GM19043 (cell line): Measurements from ENCODE around the gene THSD7A.
"Not testable (repeated sequence)": the region's sequence is repeated elsewhere in the genome, so short reads cannot be mapped to it uniquely, and the experiment has no call there.

ENCODE experiments used
- ATAC-seq: cut with Tn5 transposase; IDR thresholded peaks from one replicate; pipeline ENCODE4 v1.9.1; 2021; ENCODE audit warnings: low read depth; ENCODE audit not compliant: unreplicated experiment

Gene THSD7A

DNA sequence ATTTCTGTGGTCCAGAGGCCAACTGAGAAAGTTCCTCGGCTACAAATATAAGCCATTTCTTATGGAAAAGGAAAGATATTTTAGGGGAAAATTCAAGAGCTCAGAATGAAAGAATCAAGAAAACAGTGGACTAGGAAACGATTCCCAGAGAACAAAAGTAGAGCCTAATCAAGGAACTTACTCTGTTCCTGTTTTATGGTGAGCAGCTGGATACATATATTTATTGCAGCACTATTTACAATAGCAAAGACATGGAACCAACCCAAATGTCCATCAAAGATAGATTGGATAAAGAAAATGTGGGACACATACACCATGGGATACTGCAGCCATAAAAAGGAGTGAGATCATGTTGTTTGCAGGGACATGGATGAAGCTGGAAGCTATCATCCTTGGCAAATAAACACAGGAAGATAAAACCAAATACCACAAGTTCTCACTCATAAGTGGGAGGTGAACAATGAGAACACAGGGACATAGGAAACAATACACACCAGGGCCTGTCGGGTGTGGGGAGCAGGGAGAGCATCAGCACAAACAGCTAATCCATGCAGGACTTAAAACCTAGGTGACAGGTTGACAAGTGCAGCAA is 298.7 kb downstream of the THSD7A start:
- ATAC-seq: no peak

DNA sequence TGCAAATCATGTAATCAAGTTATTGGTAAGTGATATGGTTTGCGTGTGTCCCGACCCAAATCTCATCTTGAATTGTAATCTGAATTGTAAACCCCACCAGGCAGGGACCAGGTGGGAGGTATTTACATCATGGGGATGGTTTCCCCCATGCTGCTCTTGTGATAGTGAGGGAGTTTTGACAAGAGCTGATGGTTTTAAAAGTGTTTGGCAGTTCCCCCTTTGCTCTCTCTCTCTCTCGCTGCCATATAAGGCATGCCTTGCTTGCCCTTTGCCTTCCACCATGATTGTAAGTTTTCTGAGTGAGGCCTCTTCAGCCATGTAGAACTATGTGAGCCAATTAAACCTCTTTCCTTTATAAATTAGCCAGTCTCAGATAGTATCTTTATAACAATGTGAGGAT is 302.6 kb downstream of the THSD7A start:
- no peak for ATAC-seq

DNA sequence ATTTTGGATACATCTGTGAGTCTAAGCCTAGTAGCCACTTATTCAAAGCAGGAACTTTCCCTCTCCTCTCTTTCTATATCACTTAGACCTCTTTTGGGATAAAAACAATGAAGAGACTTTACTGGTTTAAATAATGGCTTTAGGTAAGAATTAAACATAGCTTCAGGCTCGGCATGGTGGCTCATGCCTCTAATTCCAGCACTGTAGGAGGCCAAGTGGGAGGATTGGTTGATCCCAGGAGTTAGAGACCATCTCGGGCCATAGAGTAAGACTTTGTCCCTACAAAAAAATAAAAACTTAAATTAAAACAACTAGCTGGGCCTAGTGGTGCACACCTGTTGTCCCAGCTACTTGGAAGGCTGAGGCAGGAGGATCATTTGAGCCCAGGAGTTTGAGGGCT is 304.3 kb downstream of the THSD7A start:
- ATAC-seq: no peak

DNA sequence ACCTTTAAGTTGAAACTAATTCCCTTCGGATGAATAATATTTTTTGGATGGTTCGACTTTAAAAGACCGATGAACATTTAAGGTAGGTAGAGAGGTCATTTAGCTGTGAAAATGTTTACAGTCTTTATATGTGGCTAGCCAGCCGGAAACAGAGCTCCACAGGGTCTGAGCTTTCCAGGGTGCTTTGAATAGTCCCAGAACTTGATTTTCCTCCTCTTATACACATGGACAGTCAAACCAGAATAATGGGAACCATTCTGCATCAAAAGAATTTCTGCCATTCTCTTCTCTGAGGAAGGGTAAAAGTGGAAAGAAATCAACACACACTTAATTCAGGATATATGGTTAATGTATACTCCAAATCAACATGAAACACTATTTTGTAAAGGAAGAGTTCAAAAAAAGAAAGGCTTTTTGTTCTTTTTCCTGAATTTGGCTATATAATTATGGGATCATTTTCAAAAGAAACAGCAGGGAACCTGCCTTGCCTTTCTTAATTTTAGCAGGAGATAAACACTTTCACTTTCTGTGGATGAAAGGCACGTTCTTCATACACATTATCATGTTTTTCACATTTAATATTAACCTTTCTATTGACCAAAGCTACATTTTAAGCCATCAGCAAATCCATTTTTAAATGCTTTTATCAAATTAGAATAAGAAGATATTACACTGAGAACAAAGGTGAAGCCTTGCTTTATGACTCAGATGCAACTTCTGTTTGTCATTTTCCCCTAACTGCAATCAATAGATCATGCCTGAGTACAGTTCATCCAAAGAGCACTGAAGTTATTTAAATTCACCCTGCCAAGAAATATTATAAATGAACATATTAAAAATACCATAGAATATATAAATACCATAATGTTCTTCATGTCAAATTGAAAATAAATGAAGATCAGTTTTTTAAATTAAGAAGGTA is 307.3 kb downstream of the THSD7A start:
- ATAC-seq: no peak

DNA sequence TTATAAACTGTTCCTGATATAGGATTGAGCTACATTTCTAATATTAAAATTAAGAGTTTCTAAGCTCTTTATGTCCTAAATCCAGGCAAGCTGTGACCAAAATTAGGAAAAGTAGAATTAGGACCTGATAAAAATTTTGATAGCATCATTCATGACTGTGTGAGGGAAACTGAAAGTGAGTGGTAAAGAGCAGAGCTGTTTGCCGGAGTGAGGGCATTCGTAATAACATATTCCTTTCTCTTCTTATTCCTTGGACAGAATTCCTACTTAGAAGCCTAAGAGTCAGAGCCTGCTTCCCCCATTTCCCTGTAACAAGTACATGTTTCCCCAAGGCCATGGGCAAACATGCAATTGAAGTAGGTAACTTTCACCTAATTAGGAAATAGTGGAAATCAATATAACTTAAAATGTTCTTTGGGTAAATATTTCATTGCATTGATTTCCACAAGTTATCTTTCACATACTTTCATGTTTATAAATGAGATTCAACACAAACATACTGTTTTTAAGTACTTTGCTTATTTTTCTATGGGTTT is 310.0 kb downstream of the THSD7A start:
- ATAC-seq: not testable (repeated sequence)

DNA sequence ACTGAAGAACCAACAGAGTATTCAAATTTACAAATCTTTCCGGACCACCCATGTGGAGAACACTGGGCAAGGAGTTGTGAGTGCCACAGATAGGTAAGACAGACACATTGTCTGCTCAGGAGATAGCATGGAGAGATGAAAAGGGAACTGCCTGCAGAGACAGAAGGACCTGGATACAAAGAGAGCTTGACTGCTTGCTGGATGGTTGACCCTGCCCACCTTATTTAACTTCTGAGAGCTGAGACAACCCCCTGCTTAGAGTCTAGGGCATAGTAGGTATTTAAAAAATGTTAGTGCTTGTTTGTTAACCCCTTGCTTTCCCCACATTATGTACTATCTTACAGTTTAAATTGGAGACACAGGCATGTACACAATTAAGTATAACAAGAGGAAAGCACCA is 314.1 kb downstream of the THSD7A start:
- no peak for ATAC-seq

DNA sequence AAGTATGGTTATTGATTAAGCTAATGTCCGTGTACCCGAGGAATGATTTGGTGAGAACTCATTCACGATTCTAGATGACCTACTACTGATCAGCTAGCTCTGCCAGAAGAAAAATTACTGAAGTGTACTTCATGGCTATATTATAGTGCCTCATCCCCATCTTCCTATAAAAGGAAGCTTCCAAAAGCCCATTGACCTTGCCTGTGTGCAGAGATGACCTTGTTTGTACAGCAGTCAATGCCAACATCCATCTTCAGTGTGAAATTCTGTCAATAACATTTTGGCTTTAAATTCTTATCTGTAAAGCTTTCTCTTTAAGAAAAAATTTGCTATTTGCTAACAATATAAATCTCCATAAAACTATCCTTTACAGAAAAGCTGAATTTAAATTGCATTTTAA is 315.7 kb downstream of the THSD7A start:
- no peak for ATAC-seq

DNA sequence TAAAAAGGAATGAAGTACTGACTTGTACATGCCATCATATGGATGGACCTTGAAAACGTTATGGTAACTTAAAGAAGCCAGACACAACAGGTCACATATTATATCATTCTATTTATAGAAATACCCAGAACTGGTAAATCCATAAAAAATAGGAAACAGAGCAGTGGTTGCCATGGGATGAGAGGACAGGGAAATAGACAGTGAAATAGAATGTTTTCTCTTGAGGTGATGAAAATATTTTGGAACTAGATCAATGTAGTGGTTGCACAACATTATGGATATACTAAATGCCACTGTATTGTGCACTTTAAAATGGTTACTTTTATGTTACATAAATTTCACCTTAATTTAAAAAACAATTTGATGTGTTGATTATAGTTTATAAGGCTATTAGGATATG is 318.5 kb downstream of the THSD7A start:
- ATAC-seq: no peak

DNA sequence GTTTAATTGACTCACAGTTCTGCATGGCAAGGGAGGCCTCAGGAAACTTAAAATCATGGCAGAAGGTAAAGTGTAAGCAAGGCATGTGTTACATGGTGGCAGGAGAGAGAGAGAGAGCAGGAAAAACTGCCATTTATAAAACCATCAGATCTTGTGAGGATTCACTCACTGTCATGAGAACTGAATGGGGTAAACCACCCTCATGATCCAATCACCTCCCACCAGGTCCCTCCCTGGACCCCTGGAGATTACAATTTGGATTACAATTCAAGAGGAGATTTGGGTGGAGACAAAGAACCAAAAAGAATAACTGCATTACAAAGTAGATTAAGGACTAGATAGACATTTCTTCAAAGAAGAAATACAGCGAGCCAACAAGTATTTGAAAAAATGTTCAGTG is 324.1 kb downstream of the THSD7A start:
- ATAC-seq: no peak

DNA sequence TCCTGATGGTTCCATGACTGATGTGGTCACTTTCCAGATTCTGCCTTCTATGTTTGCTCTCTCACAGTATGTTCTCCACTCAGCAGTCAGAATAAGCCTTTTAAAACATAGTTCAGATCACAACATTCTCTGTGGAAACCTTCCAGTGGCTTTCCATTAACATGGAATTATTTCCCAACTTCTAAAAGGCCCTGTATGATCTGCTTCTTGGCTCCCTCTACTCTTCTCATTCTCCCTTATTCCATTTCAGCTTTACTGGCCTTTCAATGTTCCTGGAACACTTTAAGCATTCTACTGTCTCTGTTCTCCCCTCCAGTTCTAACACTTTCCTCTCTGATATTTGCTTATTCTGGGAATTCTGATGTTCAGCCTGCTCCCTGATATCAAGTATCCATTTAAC is 325.6 kb downstream of the THSD7A start:
- no peak for ATAC-seq

DNA sequence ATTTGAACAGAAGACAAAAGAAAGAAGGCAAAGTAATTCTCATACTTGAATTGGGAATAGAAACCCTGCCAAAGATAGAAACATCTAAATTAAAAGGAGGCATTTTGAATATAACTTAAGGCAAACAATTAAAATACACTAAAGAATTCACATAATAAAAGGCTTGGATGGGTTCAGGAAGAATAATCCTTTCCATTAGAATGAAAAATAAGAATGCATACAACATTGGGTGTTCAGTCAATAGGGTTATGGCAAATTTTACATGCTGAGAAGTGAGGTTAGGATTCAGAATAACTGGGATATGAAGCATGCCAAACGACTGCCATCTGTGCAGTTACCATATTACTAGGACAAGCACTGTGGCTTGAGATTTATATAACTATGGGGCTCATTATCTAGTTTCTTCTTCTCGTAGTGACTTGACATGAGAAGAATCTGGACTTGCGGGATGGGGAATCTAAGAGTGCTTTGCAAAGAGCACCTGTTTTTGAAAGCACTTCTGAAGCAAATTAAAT is 326.5 kb downstream of the THSD7A start:
- ATAC-seq: no peak

DNA sequence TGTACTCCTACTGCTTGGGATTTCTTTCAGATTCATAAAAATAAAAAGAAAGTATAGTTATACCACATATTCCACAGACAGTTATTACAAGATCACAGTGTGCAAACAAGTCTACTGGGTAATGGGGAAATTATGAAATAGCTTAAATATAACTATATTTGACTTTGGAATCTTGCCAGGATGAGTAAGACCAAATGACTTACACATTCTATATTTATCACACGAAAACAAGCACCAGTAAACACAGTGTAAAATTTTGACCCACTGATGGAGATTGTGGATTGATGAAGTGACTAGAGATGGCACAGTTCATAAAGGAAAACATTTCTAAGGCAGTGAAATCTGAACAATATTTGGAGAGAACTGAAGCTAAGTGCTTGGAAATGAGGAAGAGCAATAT is 339.7 kb downstream of the THSD7A start:
- no peak for ATAC-seq

DNA sequence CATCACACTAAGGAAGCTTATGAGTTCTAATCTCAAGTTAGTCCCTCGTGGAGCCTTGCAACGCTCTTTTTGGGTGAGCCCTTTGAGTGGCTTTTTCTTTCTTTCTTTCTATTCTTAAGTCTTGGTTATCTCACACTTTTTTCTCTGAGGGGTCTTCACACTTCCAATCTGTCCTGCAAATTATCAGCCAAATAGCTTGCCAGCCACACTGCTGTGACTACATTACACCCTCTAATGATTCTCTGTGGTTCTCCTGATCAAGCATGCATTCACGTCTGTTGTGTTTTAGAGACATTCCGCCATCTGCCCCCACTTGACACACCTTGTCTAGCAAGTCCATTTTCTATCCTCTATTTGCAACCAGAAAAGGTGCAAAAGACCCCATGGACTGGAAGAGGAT is 340.2 kb downstream of the THSD7A start:
- no peak for ATAC-seq

DNA sequence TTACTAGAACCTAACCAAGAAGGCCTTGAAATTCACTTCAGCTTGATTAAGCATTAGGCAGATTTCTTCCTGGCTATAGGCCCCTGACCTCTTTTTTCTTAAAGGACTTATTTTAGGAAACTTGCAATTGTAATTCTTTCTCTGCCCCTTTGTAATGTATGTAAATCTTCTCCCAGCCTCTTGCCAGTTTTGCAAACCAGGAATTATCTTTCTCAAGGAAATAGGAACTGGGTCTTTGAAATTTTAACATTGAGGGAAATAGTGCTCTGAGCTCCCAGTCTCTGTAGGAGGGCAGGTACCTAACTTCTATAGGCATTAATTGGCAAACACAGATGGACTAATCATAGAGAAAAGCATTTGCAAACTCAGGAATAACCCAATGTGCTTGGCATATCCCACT is 342.7 kb downstream of the THSD7A start:
- no peak for ATAC-seq

DNA sequence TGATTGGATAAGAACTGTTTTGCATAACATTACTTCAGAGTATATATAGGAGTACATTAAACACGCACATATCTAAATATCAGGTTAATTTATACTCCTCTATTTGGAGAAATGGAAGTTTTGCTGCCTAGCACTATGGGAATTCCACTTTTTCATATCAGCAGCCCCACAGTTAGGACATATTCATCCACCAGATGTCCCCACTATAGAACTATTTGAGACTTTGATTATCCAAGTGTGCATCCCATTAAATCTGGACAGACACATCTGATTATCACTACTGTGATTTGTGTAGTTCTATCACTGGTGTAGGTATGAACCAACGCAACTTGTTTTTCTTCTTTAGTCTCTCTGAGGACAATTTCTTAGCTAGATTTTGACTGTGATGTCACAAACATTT is 345.7 kb downstream of the THSD7A start:
- no peak for ATAC-seq

DNA sequence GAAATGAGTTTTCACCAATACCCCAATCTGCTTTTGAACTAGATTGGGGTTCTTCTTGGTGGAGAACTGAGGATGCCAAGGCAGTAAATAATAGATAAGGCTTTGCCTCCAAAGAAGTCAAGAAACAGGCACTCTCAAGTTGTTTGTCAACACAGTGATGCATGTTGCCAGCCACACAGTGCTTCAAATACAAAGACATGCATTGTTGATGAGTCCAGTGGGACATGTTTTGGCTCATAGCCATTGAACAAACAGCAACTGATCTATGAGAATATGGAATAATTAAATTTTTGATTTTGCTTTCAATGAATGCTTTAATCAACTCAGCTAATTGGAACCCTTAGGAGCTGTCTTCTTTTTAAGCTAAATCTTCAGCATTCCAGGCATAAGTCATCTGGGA is 346.4 kb downstream of the THSD7A start:
- ATAC-seq: no peak

DNA sequence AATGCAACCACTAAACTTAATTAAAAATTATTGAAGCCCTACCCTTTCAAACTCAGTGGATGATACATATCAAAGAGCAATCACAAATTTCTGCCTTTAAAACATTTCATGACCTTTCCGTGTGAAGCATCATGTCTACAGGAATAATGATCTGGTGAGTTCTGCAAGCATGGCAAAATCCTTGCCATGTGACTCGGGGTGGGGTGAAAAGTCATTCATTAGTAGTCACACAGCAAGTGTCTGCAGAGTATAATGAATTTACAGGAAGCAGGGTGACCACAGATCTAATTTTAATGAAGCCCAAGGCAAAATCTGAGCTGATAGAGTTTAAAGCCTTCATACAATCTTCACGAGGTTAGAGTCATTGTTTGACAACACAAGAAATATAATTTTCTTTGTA is 351.9 kb downstream of the THSD7A start:
- no peak for ATAC-seq

DNA sequence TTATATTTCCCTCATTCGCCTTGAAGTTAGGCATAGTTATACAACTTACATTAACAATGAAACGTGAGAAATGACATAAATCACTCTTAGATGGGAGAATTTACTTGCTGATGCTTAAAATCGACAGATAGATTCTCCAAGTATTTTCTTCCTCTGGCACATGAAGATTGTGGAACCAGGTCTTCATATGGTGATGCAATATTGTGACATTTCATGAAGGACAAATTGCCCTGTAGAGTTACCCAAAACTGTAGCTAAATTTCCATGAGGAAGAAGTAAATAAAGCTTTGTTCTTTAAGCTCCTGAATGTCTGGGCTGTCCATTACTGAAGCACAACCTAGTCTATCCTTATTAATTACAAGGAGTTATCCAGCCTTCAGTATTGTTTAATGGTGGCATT is 353.1 kb downstream of the THSD7A start:
- ATAC-seq: no peak

DNA sequence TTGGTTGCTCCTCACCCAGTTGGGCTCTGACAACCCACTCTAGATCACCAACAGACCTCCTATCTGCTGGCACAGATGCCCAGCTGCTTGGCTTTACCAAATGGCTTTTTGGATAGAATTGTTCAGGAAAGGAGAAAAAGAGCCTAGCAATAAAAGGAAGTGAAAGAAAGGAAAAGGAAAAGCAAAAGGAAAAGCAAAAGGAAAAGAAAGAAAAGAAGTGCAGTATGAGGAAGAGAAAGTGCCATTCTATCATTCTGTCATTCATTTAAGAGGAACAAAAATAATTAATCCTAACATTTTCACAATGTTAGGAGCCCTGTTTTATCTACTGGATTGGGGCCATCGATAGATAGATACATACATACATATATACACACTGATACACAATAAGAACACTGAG is 353.6 kb downstream of the THSD7A start:
- ATAC-seq: no peak

DNA sequence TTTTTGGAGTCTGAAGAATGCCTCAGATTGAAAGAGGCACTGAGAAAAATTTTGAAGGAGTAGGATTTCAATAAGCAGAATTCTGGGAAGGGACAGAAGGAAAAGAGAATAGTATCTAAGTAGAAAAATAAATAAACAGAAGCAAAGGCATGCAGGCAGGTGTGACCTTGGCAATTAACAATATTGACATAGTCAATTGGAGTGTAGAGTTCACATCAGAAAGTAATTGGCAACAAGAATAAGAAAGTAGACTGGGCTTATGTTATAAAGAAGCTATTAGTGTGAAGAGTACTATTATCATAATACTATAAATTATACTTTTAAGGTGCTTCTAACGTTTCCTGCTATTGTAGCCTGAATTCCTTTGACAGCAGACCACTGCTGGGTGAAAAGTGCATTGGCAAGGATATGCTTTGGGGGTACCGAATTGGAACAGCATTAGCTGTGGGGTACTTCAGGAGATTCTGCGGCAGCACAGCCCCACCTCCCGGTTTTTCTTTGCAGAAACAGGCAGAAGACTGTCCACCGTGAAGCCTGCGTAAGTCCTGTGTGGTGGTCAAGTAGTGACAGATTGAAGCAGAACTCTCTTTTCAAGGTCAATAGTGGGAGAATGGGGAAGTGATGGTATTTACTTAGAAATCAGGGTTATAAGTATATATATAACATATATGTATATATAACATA is 357.0 kb downstream of the THSD7A start:
- no peak for ATAC-seq

DNA sequence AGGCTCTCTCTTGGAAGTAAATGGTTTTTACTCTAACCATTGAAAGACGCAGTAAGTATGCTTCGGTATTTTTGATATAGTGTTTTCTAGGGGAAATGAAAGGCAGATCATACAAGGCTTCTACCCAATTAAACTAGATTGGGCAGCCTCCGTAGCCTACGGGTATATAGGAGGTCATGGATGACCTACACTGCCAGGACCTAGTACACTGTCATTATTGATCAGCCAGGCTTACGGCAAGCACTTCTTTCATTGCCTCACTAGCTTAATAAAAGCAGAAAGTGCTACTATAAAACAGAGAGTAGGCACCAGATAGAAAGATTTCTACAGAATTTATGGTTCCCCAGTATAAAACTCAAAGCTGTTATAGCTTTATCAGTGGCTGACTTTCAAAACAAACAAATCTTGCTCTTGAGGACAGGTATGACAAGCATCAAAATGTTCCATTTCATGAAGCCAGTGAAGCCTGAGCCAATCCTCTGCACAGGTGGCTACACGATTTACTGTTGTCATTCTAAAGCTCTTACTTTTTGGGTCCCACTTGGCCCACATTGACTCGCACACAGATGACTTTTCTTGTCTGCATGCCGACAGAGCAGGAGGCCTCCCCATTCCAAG is 358.1 kb downstream of the THSD7A start:
- ATAC-seq: no peak
